ENCODE results near the gene PHLDB1.
"Not testable (repeated sequence)": the region's sequence is repeated elsewhere in the genome, so short reads cannot be mapped to it uniquely, and the experiment has no call there.

PHLDB1 gene

GRCh38 chr11:118596224-118597146 is 10.9 kb upstream of the PHLDB1 start:
- no peak for TF ChIP-seq CTCF (IDR thresholded peaks at IDR 0.05; ENCODE audit: low read depth, low read length)
- H3K4me3 ChIP-seq (ENCODE audit: low read depth, low read length) = no peak overlapping the region

GRCh38 chr11:118597556-118597955 is 9.9 kb upstream of the PHLDB1 start:
- H3K4me3 ChIP-seq (ENCODE audit: low read depth, low read length) = no peak overlapping the region
- TF ChIP-seq CTCF (IDR thresholded peaks at IDR 0.05; ENCODE audit: low read depth, low read length) = no peak

- TF ChIP-seq CTCF (IDR thresholded peaks at IDR 0.05; ENCODE audit: low read depth, low read length) = no peak
- H3K4me3 ChIP-seq (ENCODE audit: low read depth, low read length) = no peak overlapping the region
Observed at GRCh38 chr11:118602331-118602730, 5.1 kb upstream of the PHLDB1 start.

- H3K4me3 ChIP-seq (ENCODE audit: low read depth, low read length) = not testable (repeated sequence)
Observed at GRCh38 chr11:118603709-118604108, 3.7 kb upstream of the PHLDB1 start.

- H3K4me3 ChIP-seq (ENCODE audit: low read depth, low read length) = no peak overlapping the region
- no peak for TF ChIP-seq CTCF (IDR thresholded peaks at IDR 0.05; ENCODE audit: low read depth, low read length)
Observed at GRCh38 chr11:118604566-118604965, 2.8 kb upstream of the PHLDB1 start.

GRCh38 chr11:118605116-118605867 is 2.1 kb upstream of the PHLDB1 start:
- no peak for TF ChIP-seq CTCF (IDR thresholded peaks at IDR 0.05; ENCODE audit: low read depth, low read length)
- H3K4me3 ChIP-seq (ENCODE audit: low read depth, low read length) = no peak overlapping the region

GRCh38 chr11:118606157-118606843 is 1.1 kb upstream of the PHLDB1 start:
- H3K4me3 ChIP-seq (ENCODE audit: low read depth, low read length) = no peak overlapping the region
- no peak for TF ChIP-seq CTCF (IDR thresholded peaks at IDR 0.05; ENCODE audit: low read depth, low read length)
